GM19324 (cell line): ENCODE measurements around the gene PCDHGB2.

ENCODE experiments used
- ATAC-seq: cut with Tn5 transposase; IDR thresholded peaks from one replicate; pipeline ENCODE4 v1.9.1; 2021; ENCODE audit warnings: mild to moderate bottlenecking, moderate library complexity; ENCODE audit not compliant: unreplicated experiment, low FRiP score

Gene PCDHGB2

DNA sequence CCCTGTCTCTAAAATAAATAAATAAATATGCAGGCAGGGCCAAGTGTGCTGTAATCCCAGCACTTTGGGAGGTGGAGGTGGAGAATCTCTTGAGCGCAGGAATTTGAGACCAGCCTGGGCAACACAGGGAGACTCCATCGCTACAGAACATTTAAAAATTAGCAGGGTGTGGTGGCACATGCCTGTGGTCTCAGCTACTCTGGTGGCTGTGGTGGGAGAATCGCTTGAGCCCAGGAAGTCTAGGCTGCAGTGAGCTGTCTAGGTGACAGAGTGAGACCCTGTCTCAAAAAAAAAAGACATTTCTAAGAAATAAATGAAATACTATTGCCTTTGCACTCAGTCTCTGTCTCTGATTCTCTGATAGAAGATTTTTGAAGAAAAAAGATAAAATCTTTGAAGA is 51.8 kb downstream of the PCDHGB2 start:
- ATAC-seq = no peak
